HCT116 (cell line): ENCODE measurements around the gene SLC13A3. TPM values are rescaled to one million over a fixed set of nuclear protein-coding genes. Genes with fewer than 3 reads are reported as not detected.

ENCODE experiments used
- ATAC-seq: fragments of 200-7000 bp; cut with Tn5 transposase; 2 replicates; pipeline ENCODE4 v1.9.1; 2020; ENCODE audit warnings: mild to moderate bottlenecking, moderate library complexity
- BruUV-seq: library from RNA; stranded (reverse); fragments of 400-500 nt; replicated peaks from 2 replicates; lab custom pipeline; 2021; lab: Mats Ljungman, UMichigan
- CTCF ChIA-PET: fragments of 300-600 bp; sonication (Branson Sonifier 250); formaldehyde crosslinking; loops from one replicate; lab custom pipeline; 2021; ENCODE audit warnings: antibody characterized with exemption; lab: Charles Lee
- POLR2A ChIA-PET: fragments of 300-600, 350-600 bp; sonication (Branson Sonifier 250); formaldehyde crosslinking; loops from one replicate; lab custom pipeline; 2021; ENCODE audit warnings: antibody characterized with exemption; lab: Charles Lee
- RAD21 ChIA-PET, 2 experiments: fragments of 300-600 bp; sonication (Branson Sonifier 250); formaldehyde crosslinking; loops; one replicate each; lab custom pipeline; 2023; ENCODE audit warnings: low total read pairs in 2 of 2; ENCODE audit not compliant: uncharacterized antibody in 2 of 2, unreplicated experiment in 2 of 2, low non-redundant PET in 1 of 2; lab: Charles Lee
- DNase-seq: peaks from one replicate; pipeline ENCODE4 v3.0.0-alpha.2; 2010; ENCODE audit warnings: low read depth, low spot score
- H2AFZ ChIP-seq: fragments of 200-600 bp; shearing (Covaris generic), sonication (generic); 2 replicates; pipeline ENCODE4 v1.6.1; 2017; ENCODE audit warnings: low read depth, mixed run types, mixed read lengths, antibody characterized with exemption, low read length; ENCODE audit not compliant: poor library complexity, severe bottlenecking
- H3K27ac ChIP-seq: 2 replicates; pipeline ENCODE4 v1.5.1; 2012; ENCODE audit warnings: low read depth, low read length
- H3K27me3 ChIP-seq: fragments of 200-600 bp; sonication (generic); 2 replicates; pipeline ENCODE4 v1.6.1; 2016; ENCODE audit warnings: mixed run types, low read length, mixed read lengths; ENCODE audit not compliant: insufficient read depth
- H3K36me3 ChIP-seq, 2 experiments: fragments of 200-500 bp in 1 of 2; fragments of 200-600 bp in 1 of 2; sonication (Bioruptor generic) in 1 of 2; sonication (generic) in 1 of 2; 2 replicates each; pipeline versions ENCODE4 v1.5.1 to v1.6.1; 2014 to 2016; ENCODE audit warnings: low read length in 2 of 2, inconsistent platforms in 1 of 2, mixed read lengths in 1 of 2, mixed run types in 1 of 2; ENCODE audit not compliant: insufficient read depth in 2 of 2, control insufficient read depth in 1 of 2
- H3K4me1 ChIP-seq, 2 experiments: fragments of 200-600 bp in 1 of 2; sonication (generic) in 1 of 2; 2 replicates each; pipeline versions ENCODE4 v1.5.1 to v1.6.1; 2012 to 2017; ENCODE audit warnings: low read length in 2 of 2, inconsistent platforms in 1 of 2, mild to moderate bottlenecking in 1 of 2, mixed read lengths in 1 of 2, mixed run types in 1 of 2, moderate library complexity in 1 of 2; ENCODE audit not compliant: insufficient read depth in 2 of 2, control insufficient read depth in 1 of 2
- H3K4me2 ChIP-seq: fragments of 200-600 bp; sonication (generic); 2 replicates; pipeline ENCODE4 v1.6.1; 2017; ENCODE audit warnings: mixed run types, low read length, mixed read lengths
- H3K4me3 ChIP-seq, 2 experiments: fragments of 200-600 bp in 1 of 2; sonication (generic) in 1 of 2; replicated peaks in 1 of 2; 2 replicates each; pipeline ENCODE4 v1.5.1; 2011 to 2016; ENCODE audit warnings: low read length in 2 of 2, control low read depth in 1 of 2, low read depth in 1 of 2, mild to moderate bottlenecking in 1 of 2, mixed read lengths in 1 of 2, mixed run types in 1 of 2
- H3K79me2 ChIP-seq: fragments of 200-600 bp; sonication (generic); 2 replicates; pipeline ENCODE4 v1.6.1; 2017; ENCODE audit warnings: mild to moderate bottlenecking, mixed run types, low read length, moderate library complexity, mixed read lengths; ENCODE audit not compliant: insufficient read depth
- H3K9ac ChIP-seq: fragments of 200-600 bp; sonication (generic); 2 replicates; pipeline ENCODE4 v1.6.1; 2016; ENCODE audit warnings: low read length, mixed read lengths
- H3K9me2 ChIP-seq: fragments of 200-600 bp; sonication (generic), shearing (Covaris generic); 2 replicates; pipeline ENCODE4 v1.6.1; 2017; ENCODE audit warnings: mixed run types, mild to moderate bottlenecking, moderate library complexity; ENCODE audit not compliant: insufficient read depth
- H3K9me3 ChIP-seq, 2 experiments: fragments of 200-500 bp in 1 of 2; fragments of 200-600 bp in 1 of 2; sonication (Bioruptor generic) in 1 of 2; sonication (generic) in 1 of 2; 2 replicates each; pipeline ENCODE4 v1.6.1; 2014 to 2017; ENCODE audit warnings: low read length in 2 of 2, mixed read lengths in 2 of 2, inconsistent platforms in 1 of 2, low read depth in 1 of 2, mild to moderate bottlenecking in 1 of 2, mixed run types in 1 of 2, moderate library complexity in 1 of 2; ENCODE audit not compliant: control insufficient read depth in 1 of 2, insufficient read depth in 1 of 2
- H4K20me1 ChIP-seq: fragments of 200-600 bp; sonication (generic), shearing (Covaris generic); 2 replicates; pipeline ENCODE4 v1.6.1; 2017; ENCODE audit warnings: mixed run types, mild to moderate bottlenecking, moderate library complexity; ENCODE audit not compliant: insufficient read depth
- CTCF ChIP-seq, 3 experiments: fragments of 200-600 bp in 1 of 3; sonication (generic) in 1 of 3; IDR thresholded peaks in 2 of 3; conservative IDR thresholded peaks in 1 of 3; 2 replicates each; pipeline ENCODE4 v1.5.1; 2012 to 2017; ENCODE audit warnings: low read depth in 2 of 3, low read length in 2 of 3, antibody characterized with exemption in 1 of 3, borderline replicate concordance in 1 of 3, control low read depth in 1 of 3, mild to moderate bottlenecking in 1 of 3, mixed read lengths in 1 of 3, mixed run types in 1 of 3, moderate library complexity in 1 of 3; ENCODE audit not compliant: insufficient read depth in 1 of 3
- ELF1 ChIP-seq: IDR thresholded peaks from 2 replicates; pipeline ENCODE4 v1.6.1; 2012; ENCODE audit warnings: low read depth, borderline replicate concordance
- EZH2 ChIP-seq: fragments of 200-600 bp; sonication (generic); IDR thresholded peaks from 2 replicates; pipeline ENCODE4 v1.6.1; 2017; ENCODE audit warnings: antibody characterized with exemption, mixed run types
- RAD21 ChIP-seq: IDR thresholded peaks from 2 replicates; pipeline ENCODE4 v1.6.1; 2012; ENCODE audit warnings: low read depth, mild to moderate bottlenecking
- SP1 ChIP-seq: IDR thresholded peaks from 2 replicates; pipeline ENCODE4 v1.6.1; 2012; ENCODE audit warnings: low read depth
- TCF7L2 ChIP-seq: IDR thresholded peaks from 2 replicates; pipeline ENCODE4 v1.7.0; 2011; ENCODE audit warnings: borderline replicate concordance, inconsistent platforms; ENCODE audit not compliant: insufficient read depth, insufficient read length; ENCODE audit errors: extremely low read depth
- intact Hi-C: fragments of 100-400 bp; cut with micrococcal nuclease; formaldehyde crosslinking; loops from 2 replicates; pipeline ENCODE4 v1.10.0; 2022
- total RNA-seq: library from RNA; stranded (reverse); gene quantifications from one replicate; pipeline ENCODE4 v1.2.1, GENCODE V29; 2021; ENCODE audit not compliant: unreplicated experiment
- TF ChIP-seq, protein P1 (sequence below): IDR thresholded peaks from 2 replicates; pipeline ENCODE4 v1.6.1; 2012

The SLC13A3 gene
- total RNA-seq, 1 experiment from 2014 or later: not detected

DNA sequence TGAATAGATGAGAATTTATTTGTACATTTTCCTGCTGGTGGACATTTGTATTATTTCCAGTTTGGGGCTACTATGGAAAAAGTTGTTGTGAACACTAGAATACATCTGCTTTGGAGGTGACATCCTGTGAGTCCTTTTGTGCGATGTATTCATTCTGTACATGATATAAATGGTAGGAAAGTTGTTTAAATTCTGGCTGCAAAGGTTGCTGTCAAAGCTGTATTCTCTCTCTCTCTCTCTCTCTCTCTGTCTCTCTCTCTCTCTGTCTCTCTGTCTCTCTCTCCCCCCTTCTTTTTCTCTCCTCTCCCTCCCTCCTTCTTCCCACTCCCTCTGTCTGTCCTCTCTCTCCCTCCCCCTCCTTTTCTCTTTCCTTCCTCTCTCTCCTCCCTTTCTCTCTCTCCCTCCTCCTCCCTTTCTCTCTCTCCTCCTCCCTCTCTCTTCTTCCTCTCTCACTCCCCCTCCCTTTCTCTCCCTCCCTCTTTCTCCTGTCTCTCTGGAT, 25.3 kb downstream of the SLC13A3 start:
- POLR2A ChIA-PET: no interaction called here
- BruUV-seq: no TSS peak

DNA sequence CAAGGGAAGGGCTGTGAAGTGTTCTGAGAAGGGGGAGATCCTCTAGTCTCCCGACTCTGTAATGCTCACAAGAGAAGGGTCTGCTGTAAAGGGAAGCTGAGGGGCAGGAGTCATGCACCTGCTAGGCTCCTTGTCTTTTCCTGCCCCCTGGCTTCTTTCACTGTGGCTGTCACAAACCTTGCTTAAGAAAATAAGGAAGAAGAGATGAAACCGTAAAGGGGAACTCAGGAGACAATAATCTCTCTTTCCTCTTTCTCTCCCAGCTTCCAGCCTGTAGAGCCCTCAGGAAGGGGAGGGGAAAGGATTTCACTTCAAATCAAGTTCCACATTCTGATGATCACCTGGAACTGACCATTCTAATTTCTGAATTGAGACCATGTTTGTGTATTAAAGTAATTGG, 26.3 kb downstream of the SLC13A3 start:
- no peak overlapping the region for H2AFZ ChIP-seq
- peaks cover 4 to 22% of the 10 kb centered on the region in 2 experiments; a peak in 1 of 4 replicates for H3K9me3 ChIP-seq
- RAD21 ChIA-PET: no interaction called here
- no peak for TF ChIP-seq RAD21
- TF ChIP-seq, protein P1, sequence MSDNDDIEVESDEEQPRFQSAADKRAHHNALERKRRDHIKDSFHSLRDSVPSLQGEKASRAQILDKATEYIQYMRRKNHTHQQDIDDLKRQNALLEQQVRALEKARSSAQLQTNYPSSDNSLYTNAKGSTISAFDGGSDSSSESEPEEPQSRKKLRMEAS: no peak
- TF ChIP-seq TCF7L2: no peak
- no peaks in the 10 kb centered on the region for H3K4me1 ChIP-seq
- intact Hi-C loops: no loop called here
- no peak overlapping the region for H3K4me3 ChIP-seq
- POLR2A ChIA-PET: no interaction called here
- peaks cover 17% of the 10 kb centered on the region; the same call in 1 of the 2 replicates for H3K27me3 ChIP-seq
- no peaks in the 10 kb centered on the region for H3K9me2 ChIP-seq
- DNase-seq (no peak), ATAC-seq (no peak)
- no peaks in the 10 kb centered on the region for H3K36me3 ChIP-seq
- CTCF ChIA-PET: no interaction called here
- H3K9ac ChIP-seq: no peak overlapping the region
- H4K20me1 ChIP-seq: no peaks in the 10 kb centered on the region
- no peak overlapping the region for H3K27ac ChIP-seq
- H3K4me2 ChIP-seq: no peak overlapping the region
- BruUV-seq: no TSS peak
- H3K79me2 ChIP-seq: no peaks in the 10 kb centered on the region

More for the DNA sequence above, 25.3 kb downstream of the SLC13A3 start:
- no peak overlapping the region for H3K9ac ChIP-seq
- H3K36me3 ChIP-seq: no peaks in the 10 kb centered on the region
- H3K27ac ChIP-seq: no peak overlapping the region
- ATAC-seq (no peak), DNase-seq (no peak)
- TF ChIP-seq ELF1: no peak
- no peak for TF ChIP-seq EZH2
- TF ChIP-seq CTCF (IDR thresholded peaks at IDR 0.05 in 2 of 3, conservative IDR thresholded peaks at IDR 0.05 in 1 of 3; ENCODE audit: borderline replicate concordance in 1 of 3, insufficient read depth in 1 of 3, low read depth in 2 of 3, low read length in 2 of 3): no peak
- no peak for TF ChIP-seq SP1
- intact Hi-C loops: no loop called here
- peaks cover 17% of the 10 kb centered on the region; the same call in 1 of the 2 replicates for H3K27me3 ChIP-seq
- CTCF ChIA-PET: no interaction called here
- no peak overlapping the region for H3K4me3 ChIP-seq
- RAD21 ChIA-PET: interaction anchor here in 1 of 2 experiments (0.8 kb wide), 1 partner anchor 15 kb away, joined by 3 read pairs; no protein-coding TSS in a partner anchor
- no peaks in the 10 kb centered on the region for H3K9me2 ChIP-seq
- H2AFZ ChIP-seq: no peak overlapping the region
- no peaks in the 10 kb centered on the region for H3K79me2 ChIP-seq
- no peaks in the 10 kb centered on the region for H4K20me1 ChIP-seq
- no peaks in the 10 kb centered on the region for H3K4me1 ChIP-seq
- no peak overlapping the region for H3K4me2 ChIP-seq
- H3K9me3 ChIP-seq: peaks cover 4 to 22% of the 10 kb centered on the region in 2 experiments; a peak in 1 of 4 replicates
